ENCODE data around the gene SEC61A2.

DNA sequence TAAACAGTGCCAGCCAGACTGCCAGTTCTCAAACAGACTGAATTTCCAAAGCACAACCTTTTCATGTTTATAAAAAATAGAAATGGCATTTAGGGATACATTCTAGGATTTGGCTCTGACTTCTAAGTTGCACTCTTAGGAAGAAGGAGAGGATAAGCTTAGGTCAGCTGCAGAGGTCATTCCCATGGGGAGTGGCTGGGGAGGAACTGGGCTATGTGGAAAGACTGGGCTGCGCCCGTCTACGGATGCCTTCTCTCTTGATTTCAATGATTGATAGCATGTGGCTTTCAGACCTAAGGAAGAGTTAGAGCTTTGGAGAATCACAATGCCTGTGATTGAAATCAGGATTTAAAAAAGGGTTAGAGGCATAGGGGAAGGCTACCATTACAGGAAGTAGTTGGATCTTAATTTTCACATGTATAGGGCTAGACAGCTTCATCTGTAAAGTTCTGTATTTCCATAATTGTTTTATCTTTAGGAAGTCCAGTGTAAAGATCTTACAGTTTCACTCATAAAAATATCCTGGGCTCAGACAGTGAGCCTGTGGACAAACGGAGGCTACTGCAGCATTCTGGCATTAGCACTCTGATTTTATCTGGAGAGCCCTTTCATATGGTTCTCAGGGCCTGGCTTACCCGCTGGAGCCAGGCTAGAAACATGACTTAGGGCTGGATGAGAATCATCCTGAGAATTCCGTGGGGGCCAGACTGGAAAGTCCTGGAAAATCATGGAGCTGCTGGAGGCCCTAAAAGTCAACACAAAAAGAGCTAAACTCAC, 36.7 kb downstream of the SEC61A2 start:
- no peak for TF ChIP-seq POLR2A (IDR thresholded peaks at IDR 0.05)
- TF ChIP-seq, protein P1, sequence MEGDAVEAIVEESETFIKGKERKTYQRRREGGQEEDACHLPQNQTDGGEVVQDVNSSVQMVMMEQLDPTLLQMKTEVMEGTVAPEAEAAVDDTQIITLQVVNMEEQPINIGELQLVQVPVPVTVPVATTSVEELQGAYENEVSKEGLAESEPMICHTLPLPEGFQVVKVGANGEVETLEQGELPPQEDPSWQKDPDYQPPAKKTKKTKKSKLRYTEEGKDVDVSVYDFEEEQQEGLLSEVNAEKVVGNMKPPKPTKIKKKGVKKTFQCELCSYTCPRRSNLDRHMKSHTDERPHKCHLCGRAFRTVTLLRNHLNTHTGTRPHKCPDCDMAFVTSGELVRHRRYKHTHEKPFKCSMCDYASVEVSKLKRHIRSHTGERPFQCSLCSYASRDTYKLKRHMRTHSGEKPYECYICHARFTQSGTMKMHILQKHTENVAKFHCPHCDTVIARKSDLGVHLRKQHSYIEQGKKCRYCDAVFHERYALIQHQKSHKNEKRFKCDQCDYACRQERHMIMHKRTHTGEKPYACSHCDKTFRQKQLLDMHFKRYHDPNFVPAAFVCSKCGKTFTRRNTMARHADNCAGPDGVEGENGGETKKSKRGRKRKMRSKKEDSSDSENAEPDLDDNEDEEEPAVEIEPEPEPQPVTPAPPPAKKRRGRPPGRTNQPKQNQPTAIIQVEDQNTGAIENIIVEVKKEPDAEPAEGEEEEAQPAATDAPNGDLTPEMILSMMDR (IDR thresholded peaks at IDR 0.05) = no peak
